Measurements from ENCODE around the gene MEIOSIN.
"Not testable (repeated sequence)": the region's sequence is repeated elsewhere in the genome, so short reads cannot be mapped to it uniquely, and the experiment has no call there.

The MEIOSIN gene

GRCh38 chr19:45746866-45747265, 13.6 kb downstream of the MEIOSIN start (continued):
- TF ChIP-seq ZFHX2 (tag by site-specific recombination; conservative IDR thresholded peaks at IDR 0.05) = no peak
- no peak for TF ChIP-seq ZNF664 (tag by site-specific recombination; IDR thresholded peaks at IDR 0.05)
- no peak for TF ChIP-seq ZNF596 (tag by site-specific recombination; IDR thresholded peaks at IDR 0.05)

- no peak overlapping the region for H3K4me3 ChIP-seq (ENCODE audit: low read depth, low read length)
- no peaks in the 10 kb centered on the region for H3K4me1 ChIP-seq (ENCODE audit: control insufficient read depth, insufficient read depth, low read length)
- ChIA-PET CTCF (no interaction called here), POLR2A (no interaction called here)
- H3K9me3 ChIP-seq (ENCODE audit: control insufficient read depth, insufficient read depth, low read depth, low read length) = no peaks in the 10 kb centered on the region
- no peak overlapping the region for H3K27ac ChIP-seq (ENCODE audit: extremely low read depth, low read depth, low read length)
- TF ChIP-seq ZNF792 (tag by site-specific recombination; IDR thresholded peaks at IDR 0.05) = no peak
- TF ChIP-seq ZNF791 (tag by site-specific recombination; IDR thresholded peaks at IDR 0.05) = no peak
- no peak for TF ChIP-seq ZNF768 (tag by site-specific recombination; IDR thresholded peaks at IDR 0.05)
- no peak for TF ChIP-seq ZNF521 (tag by site-specific recombination; IDR thresholded peaks at IDR 0.05)
- no peak for TF ChIP-seq ZNF146 (tag by site-specific recombination; IDR thresholded peaks at IDR 0.05)
- TF ChIP-seq ZNF449 (tag by site-specific recombination; IDR thresholded peaks at IDR 0.05) = no peak
- no peak for TF ChIP-seq MEIS1 (CRISPR knock-in tag; IDR thresholded peaks at IDR 0.05; ENCODE audit: borderline replicate concordance)
- no peak for TF ChIP-seq YY2 (tag by site-specific recombination; IDR thresholded peaks at IDR 0.05)
- no peak for TF ChIP-seq ZSCAN5A (tag by site-specific recombination; IDR thresholded peaks at IDR 0.05)
- no peak for TF ChIP-seq KLF8 (tag by site-specific recombination; IDR thresholded peaks at IDR 0.05)
- TF ChIP-seq INSM2 (tag by site-specific recombination; IDR thresholded peaks at IDR 0.05) = no peak
- TF ChIP-seq PRDM10 (tag by site-specific recombination; IDR thresholded peaks at IDR 0.05) = no peak
- no peaks in the 10 kb centered on the region for H3K36me3 ChIP-seq (ENCODE audit: control insufficient read depth in 2 of 2, insufficient read depth in 1 of 2, low read length in 2 of 2)
Measured at GRCh38 chr19:45747513-45747912, 14.3 kb downstream of the MEIOSIN start.

GRCh38 chr19:45751483-45751882, 18.2 kb downstream of the MEIOSIN start:
- H3K4me3 ChIP-seq (ENCODE audit: low read depth, low read length); H3K36me3 ChIP-seq (ENCODE audit: control insufficient read depth in 2 of 2, insufficient read depth in 1 of 2, low read length in 2 of 2); H3K9me3 ChIP-seq (ENCODE audit: control insufficient read depth, insufficient read depth, low read depth, low read length); H3K27ac ChIP-seq (ENCODE audit: extremely low read depth, low read depth, low read length); H3K4me1 ChIP-seq (ENCODE audit: control insufficient read depth, insufficient read depth, low read length); CTCF ChIA-PET: not testable (repeated sequence)
- POLR2A ChIA-PET = interaction anchor here (1.7 kb wide), 1 partner anchor 16 kb away, joined by 10 read pairs; no protein-coding TSS in a partner anchor
